Upper lobe of left lung (tissue), 4 donors: ENCODE measurements around the gene CDK2.

Source experiments
- CTCF ChIP-seq, 6 experiments: fragments of 450-650 bp in 4 of 6; fragments of 200-600 bp in 2 of 6; sonication (generic) in 2 of 6; IDR thresholded peaks; one replicate each; pipeline ENCODE4 v1.5.1; 2016 to 2019; ENCODE audit warnings: antibody characterized with exemption in 6 of 6
- POLR2A ChIP-seq, 4 donors: fragments of 450-650 bp; IDR thresholded peaks; one replicate each; pipeline ENCODE4 v1.5.1; 2016 to 2017; ENCODE audit warnings: antibody characterized with exemption in 4 of 4, mild to moderate bottlenecking in 2 of 4
- POLR2AphosphoS5 ChIP-seq, 2 donors: sonication (generic); formaldehyde crosslinking; IDR thresholded peaks; one replicate each; pipeline ENCODE4 v1.5.1; 2017; ENCODE audit warnings: antibody characterized with exemption in 2 of 2

GRCh38 chr12:56014205-56014604 is 47.6 kb downstream of the CDK2 start:
- TF ChIP-seq CTCF (IDR thresholded peaks at IDR 0.05) (no peak), POLR2A (IDR thresholded peaks at IDR 0.05) (no peak), POLR2AphosphoS5 (IDR thresholded peaks at IDR 0.05) (no peak)
